Activated naive CD4-positive, alpha-beta T cell treated with anti-CD3 and anti-CD28 coated beads for 36 hours (primary cell): ENCODE data around the gene OCIAD2. TPM values are rescaled to one million over a fixed set of nuclear protein-coding genes. Genes with fewer than 3 reads are reported as not detected.
A peak's percentile ranks its signal among the peaks of the same experiment; 100 is the strongest.
"Not testable (repeated sequence)": the region's sequence is repeated elsewhere in the genome, so short reads cannot be mapped to it uniquely, and the experiment has no call there.

Experiments used
- CTCF ChIA-PET: fragments of 350-600 bp; sonication (Branson Sonifier 250); formaldehyde crosslinking; loops from one replicate; lab custom pipeline; 2021; ENCODE audit warnings: antibody characterized with exemption; lab: Charles Lee
- DNase-seq: peaks from one replicate; pipeline ENCODE4 v3.0.0-alpha.2; 2020
- H3K27ac Mint-ChIP-seq: one replicate; pipeline ENCODE4 v1.8.0; 2021; ENCODE audit warnings: mild to moderate bottlenecking, mixed read lengths
- H3K27me3 Mint-ChIP-seq: one replicate; pipeline ENCODE4 v1.8.0; 2021; ENCODE audit warnings: low read depth, mixed read lengths
- H3K36me3 Mint-ChIP-seq: one replicate; pipeline ENCODE4 v1.8.0; 2021; ENCODE audit warnings: low read depth, mixed read lengths
- H3K4me1 Mint-ChIP-seq: one replicate; pipeline ENCODE4 v1.8.0; 2021; ENCODE audit warnings: low read depth, mixed read lengths
- H3K4me3 Mint-ChIP-seq: one replicate; pipeline ENCODE4 v1.8.0; 2021; ENCODE audit warnings: mild to moderate bottlenecking, moderate library complexity, mixed read lengths
- H3K9me3 Mint-ChIP-seq: one replicate; pipeline ENCODE4 v1.8.0; 2021; ENCODE audit warnings: mixed read lengths
- intact Hi-C: fragments of 100-400 bp; cut with micrococcal nuclease; formaldehyde crosslinking; loops from one replicate; pipeline ENCODE4 v1.15.1; 2023
- total RNA-seq, 2 experiments: library from RNA; stranded (reverse); gene quantifications; one replicate each; pipeline ENCODE4 v1.2.3, GENCODE V29; 2021

Gene OCIAD2
- total RNA-seq, 2 experiments from 2014 or later, result 59.7 to 76.9 TPM

DNA sequence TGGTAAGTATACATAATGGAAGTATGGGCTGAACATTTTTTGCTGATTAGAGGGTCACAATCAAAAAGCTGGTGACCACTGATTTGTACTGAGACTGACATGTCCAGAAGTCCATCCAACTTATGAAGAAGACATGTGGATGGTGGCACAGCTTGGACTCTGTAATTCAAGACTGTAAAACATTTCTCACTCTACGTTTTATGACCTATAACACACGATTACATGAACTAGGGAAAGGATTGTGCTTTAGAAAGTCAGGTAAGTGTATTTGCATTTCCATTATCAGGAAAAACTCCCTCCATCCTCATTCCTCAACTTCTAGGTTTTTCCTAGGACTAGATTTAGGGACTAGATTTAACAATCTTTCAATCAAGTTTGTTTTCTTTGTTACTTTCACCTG lies 30.5 kb upstream of the OCIAD2 start:
- Mint-ChIP-seq H3K4me1 (no peaks in the 10 kb centered on the region), H3K4me3 (no peak overlapping the region), H3K9me3 (peaks cover 4% of the 10 kb centered on the region), H3K27me3 (no peaks in the 10 kb centered on the region), H3K27ac (no peak overlapping the region), H3K36me3 (no peaks in the 10 kb centered on the region)
- CTCF ChIA-PET, result interaction anchor here (0.6 kb wide), 1 partner anchor 457 kb away, joined by 3 read pairs; no protein-coding TSS in a partner anchor
- DNase-seq, result no peak
- intact Hi-C loops, result loop anchor here (10.0 kb wide), 1 partner anchor 48 kb away; the partner anchor contains the start of gene CWH43

DNA sequence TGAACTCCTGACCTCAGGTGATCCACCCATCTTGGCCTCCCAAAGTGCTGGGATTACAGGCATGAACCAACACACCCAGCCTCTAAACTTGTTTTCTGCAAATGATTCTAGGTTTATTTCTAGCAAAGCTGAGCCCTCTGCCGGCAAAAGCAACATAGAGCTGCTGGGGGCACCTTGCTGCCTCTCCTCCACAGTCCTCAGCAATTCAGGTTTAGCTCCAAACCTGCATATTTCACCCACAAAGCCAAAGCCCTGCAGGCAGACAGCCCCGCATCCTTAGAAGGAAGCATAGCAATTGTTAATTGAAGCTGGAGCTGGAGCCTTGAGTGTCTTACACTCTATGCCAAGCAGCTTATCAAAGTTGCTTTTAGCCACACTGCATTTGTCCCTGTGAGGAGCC lies 24.9 kb upstream of the OCIAD2 start:
- Mint-ChIP-seq H3K9me3 (no peaks in the 10 kb centered on the region), H3K4me1 (no peaks in the 10 kb centered on the region), H3K27ac (no peak overlapping the region), H3K36me3 (no peaks in the 10 kb centered on the region), H3K27me3 (no peaks in the 10 kb centered on the region), H3K4me3 (no peak overlapping the region)
- intact Hi-C loops, result loop anchor here (10.0 kb wide), 1 partner anchor 53 kb away; the partner anchor contains the start of gene CWH43
- CTCF ChIA-PET, result interaction anchor here (0.6 to 1.1 kb wide), 3 partner anchors 10 to 451 kb away, joined by 3 to 4 read pairs (median 3); no protein-coding TSS in a partner anchor
- DNase-seq, result no peak

DNA sequence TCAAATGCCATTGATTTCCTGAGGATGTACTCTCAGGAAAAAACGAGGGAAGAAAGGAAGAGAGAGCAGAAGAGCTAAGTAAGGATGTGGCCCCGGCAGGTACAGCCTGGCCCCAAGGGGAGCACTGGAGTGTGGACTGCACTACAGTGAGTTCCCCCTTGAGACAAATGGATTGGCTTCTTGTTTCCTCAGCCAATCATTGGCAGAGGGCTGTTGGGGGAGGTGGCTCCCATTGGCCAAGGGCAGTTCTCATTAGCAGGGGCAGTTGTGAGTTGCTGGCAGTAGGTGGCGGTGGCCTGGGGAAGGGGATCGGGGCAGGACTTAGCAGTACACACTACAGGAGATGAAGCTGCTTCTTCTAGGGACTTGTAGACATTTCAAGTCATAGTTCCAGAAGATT lies 24.1 kb upstream of the OCIAD2 start:
- intact Hi-C loops, result loop anchor here (10.0 kb wide), 1 partner anchor 54 kb away; the partner anchor contains the start of gene CWH43
- H3K27me3 Mint-ChIP-seq, result no peaks in the 10 kb centered on the region
- DNase-seq, result no peak
- CTCF ChIA-PET, result interaction anchor here (1.1 kb wide), 1 partner anchor 10 kb away, joined by 3 read pairs; no protein-coding TSS in a partner anchor
- H3K36me3 Mint-ChIP-seq, result no peaks in the 10 kb centered on the region
- H3K27ac Mint-ChIP-seq, result no peak overlapping the region
- H3K4me3 Mint-ChIP-seq, result no peak overlapping the region
- no peaks in the 10 kb centered on the region for H3K4me1 Mint-ChIP-seq
- peaks cover 2% of the 10 kb centered on the region for H3K9me3 Mint-ChIP-seq

DNA sequence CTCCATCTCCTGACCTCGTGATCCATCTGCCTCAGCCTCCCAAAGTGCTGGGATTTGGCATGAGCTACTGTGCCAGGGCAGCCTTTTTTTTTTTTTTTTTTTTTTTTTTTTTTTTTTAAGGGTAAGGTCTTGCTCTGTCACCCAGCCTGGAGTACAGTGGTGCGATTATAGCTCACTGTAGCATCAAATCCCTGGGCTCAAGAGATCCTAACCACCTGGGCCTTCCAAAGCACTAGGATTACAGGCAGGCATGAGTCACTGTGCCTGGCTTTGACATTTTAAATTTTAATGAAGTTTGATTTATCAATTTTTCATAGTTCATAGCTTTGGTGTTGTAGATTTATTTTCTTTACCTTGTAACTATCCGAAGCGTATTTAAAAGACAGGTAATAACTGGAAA lies 17.8 kb upstream of the OCIAD2 start:
- intact Hi-C loops, result no loop called here
- DNase-seq, result no peak
- Mint-ChIP-seq H3K4me3 (no peak overlapping the region), H3K27me3 (no peaks in the 10 kb centered on the region), H3K36me3 (peaks cover 3% of the 10 kb centered on the region), H3K27ac (no peak overlapping the region), H3K9me3 (peaks cover 8% of the 10 kb centered on the region), H3K4me1 (peaks cover 2% of the 10 kb centered on the region)
- CTCF ChIA-PET, result interaction anchor here (0.5 to 1.0 kb wide), 3 partner anchors 12 to 816 kb away, joined by 3 read pairs; no protein-coding TSS in a partner anchor

DNA sequence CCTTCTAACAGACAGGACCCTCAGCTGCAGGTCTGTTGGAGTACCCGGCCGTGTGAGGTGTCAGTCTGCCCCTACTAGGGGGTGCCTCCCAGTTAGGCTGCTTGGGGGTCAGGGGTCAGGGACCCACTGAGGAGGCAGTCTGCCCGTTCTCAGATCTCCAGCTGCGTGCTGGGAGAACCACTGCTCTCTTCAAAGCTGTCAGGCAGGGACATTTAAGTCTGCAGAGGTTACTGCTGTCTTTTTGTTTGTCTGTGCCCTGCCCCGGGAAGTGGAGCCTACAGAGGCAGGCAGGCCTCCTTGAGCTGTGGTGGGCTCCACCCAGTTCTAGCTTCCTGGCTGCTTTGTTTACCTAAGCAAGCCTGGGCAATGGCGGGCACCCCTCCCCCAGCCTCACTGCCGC lies 16.5 kb upstream of the OCIAD2 start:
- DNase-seq, H3K4me1 Mint-ChIP-seq, intact Hi-C loops, H3K27ac Mint-ChIP-seq, H3K27me3 Mint-ChIP-seq, H3K9me3 Mint-ChIP-seq, H3K36me3 Mint-ChIP-seq, H3K4me3 Mint-ChIP-seq, CTCF ChIA-PET: not testable (repeated sequence)

DNA sequence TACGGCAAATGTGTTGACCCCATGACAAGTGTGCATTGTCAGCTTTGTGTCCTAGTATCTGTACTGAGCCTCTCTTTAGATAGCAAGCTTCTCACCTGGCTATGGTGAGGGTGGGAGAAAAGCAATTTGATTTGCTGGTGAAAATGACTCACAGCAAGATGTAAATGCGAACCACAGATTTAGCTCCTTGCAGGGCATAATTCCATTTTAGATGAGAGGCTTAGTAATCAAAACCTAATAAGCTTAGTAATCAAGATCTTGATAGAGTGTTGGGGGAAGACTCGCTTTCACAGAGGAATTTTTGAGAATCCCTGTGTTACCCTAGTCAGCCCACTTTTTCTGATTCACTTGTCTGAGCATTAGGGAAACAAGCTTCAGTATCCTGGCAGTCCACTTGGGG lies 7.7 kb upstream of the OCIAD2 start:
- Mint-ChIP-seq H3K27me3 (no peaks in the 10 kb centered on the region), H3K36me3 (no peaks in the 10 kb centered on the region), H3K9me3 (no peaks in the 10 kb centered on the region), H3K4me1 (peaks cover 8% of the 10 kb centered on the region), H3K27ac (no peak overlapping the region), H3K4me3 (no peak overlapping the region)
- CTCF ChIA-PET, result interaction anchor here (0.9 kb wide), 1 partner anchor 15 kb away, joined by 3 read pairs; no protein-coding TSS in a partner anchor
- no peak for DNase-seq
- intact Hi-C loops, result no loop called here

DNA sequence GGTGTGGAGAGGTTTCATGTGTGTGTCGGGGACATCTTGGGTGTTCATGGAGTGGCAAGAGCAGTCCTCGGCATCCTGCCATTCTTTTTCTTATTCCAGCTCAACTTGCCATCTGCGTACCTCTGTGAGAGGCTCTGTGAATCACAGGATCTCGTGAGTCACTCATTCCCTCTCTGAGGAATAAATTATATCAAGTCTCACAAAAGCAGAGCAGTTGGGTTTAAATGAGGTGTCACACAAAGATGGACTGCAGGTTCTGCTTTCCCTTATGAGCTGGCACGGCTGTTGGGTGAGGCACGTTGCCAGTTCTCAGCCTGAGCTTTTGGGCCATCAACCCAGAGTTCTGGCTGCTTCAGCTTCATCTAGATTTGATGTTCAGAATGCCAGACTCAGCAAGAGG lies 6.8 kb upstream of the OCIAD2 start:
- no peak for DNase-seq
- Mint-ChIP-seq H3K27me3 (no peaks in the 10 kb centered on the region), H3K27ac (no peak overlapping the region), H3K4me1 (peaks cover 13% of the 10 kb centered on the region), H3K36me3 (no peaks in the 10 kb centered on the region), H3K9me3 (no peaks in the 10 kb centered on the region), H3K4me3 (no peak overlapping the region)
- CTCF ChIA-PET, result interaction anchor here (1.5 to 3.8 kb wide), 2 partner anchors 31 to 49 kb away, joined by 4 to 15 read pairs; no protein-coding TSS in a partner anchor
- intact Hi-C loops, result no loop called here

DNA sequence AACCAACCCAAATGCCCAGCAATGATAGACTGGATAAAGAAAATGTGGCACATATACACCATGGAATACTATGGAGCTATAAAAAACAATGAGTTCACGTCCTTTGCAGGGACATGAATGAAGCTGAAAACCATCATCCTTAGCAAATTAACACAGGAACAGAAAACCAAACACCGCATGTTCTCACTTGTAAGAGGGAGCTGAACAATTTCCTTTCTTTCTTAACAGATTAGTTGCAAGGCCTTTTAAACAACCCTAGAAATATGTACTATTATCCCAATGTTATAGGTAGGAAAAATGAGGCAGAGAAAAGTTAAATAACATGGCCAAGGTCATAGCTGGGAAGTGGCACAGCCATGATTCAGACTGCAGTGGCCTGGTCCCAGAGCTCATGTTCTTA lies 5.8 kb upstream of the OCIAD2 start:
- CTCF ChIA-PET, result interaction anchor here (0.6 to 3.8 kb wide), 4 partner anchors 12 to 173 kb away, joined by 3 to 15 read pairs (median 4); no protein-coding TSS in a partner anchor
- Mint-ChIP-seq H3K27ac (no peak overlapping the region), H3K9me3 (no peaks in the 10 kb centered on the region), H3K4me1 (peaks cover 17% of the 10 kb centered on the region), H3K36me3 (no peaks in the 10 kb centered on the region), H3K27me3 (no peaks in the 10 kb centered on the region), H3K4me3 (no peak overlapping the region)
- no peak for DNase-seq
- intact Hi-C loops, result no loop called here

DNA sequence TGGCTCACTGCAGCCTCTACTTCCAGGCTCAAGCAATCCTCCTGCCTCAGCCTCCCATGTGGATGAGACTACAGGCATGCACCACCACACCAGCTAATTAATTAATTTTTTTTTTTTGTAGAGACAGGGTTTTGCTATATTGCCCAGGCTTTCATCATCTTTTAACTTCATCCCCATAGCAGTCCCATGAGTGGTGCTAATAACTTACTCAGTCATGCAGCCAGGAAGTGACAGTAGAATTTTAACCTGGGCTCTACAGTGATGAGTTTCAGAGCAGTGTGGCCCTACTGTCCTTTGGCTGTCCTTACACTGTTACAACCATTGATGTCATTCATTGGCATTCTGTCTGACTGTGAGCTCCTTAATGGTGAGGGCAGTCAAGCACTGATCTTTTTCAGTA lies 3.9 kb upstream of the OCIAD2 start:
- intact Hi-C loops, result no loop called here
- H3K9me3 Mint-ChIP-seq, result no peaks in the 10 kb centered on the region
- DNase-seq, result no peak
- CTCF ChIA-PET, result interaction anchor here (0.8 to 3.8 kb wide), 3 partner anchors 34 to 332 kb away, joined by 3 to 15 read pairs (median 3); no protein-coding TSS in a partner anchor
- H3K27me3 Mint-ChIP-seq, result no peaks in the 10 kb centered on the region
- H3K4me3 Mint-ChIP-seq, result no peak overlapping the region
- H3K27ac Mint-ChIP-seq, result no peak overlapping the region
- H3K36me3 Mint-ChIP-seq, result no peaks in the 10 kb centered on the region
- H3K4me1 Mint-ChIP-seq, result peaks cover 31% of the 10 kb centered on the region

DNA sequence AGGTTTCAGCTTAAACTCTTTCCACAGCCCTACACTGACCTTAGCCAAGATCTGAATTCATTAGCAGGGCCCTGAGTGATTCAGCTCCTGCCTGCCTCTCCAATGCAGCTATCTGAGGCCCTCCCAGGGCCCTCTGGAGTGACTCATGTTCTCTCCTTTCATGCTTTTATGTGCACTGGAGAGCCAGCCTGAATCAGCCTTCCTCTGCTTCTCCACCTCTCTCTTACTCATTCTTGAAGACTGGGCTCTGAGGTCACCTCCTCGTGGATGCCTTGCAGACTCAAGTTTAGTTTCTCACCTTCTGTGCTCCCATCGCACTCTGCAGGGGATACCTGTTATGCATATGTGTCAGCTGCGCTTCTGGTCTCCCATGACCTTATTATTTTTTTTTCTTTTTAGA lies 3.1 kb upstream of the OCIAD2 start:
- peaks cover 39% of the 10 kb centered on the region for H3K4me1 Mint-ChIP-seq
- H3K27me3 Mint-ChIP-seq, result no peaks in the 10 kb centered on the region
- intact Hi-C loops, result loop anchor here (1.0 to 10.0 kb wide), 15 partner anchors 10 to 865 kb away; partner anchors contain the start of genes FRYL, SLAIN2 and TEC
- no peak overlapping the region for H3K27ac Mint-ChIP-seq
- peak; percentile 87 for DNase-seq
- H3K4me3 Mint-ChIP-seq, result no peak overlapping the region
- CTCF ChIA-PET, result interaction anchor here (0.6 to 1.7 kb wide), 6 partner anchors 11 to 331 kb away, joined by 3 to 4 read pairs (median 3); no protein-coding TSS in a partner anchor
- peaks cover under 1% of the 10 kb centered on the region for H3K36me3 Mint-ChIP-seq
- no peaks in the 10 kb centered on the region for H3K9me3 Mint-ChIP-seq

DNA sequence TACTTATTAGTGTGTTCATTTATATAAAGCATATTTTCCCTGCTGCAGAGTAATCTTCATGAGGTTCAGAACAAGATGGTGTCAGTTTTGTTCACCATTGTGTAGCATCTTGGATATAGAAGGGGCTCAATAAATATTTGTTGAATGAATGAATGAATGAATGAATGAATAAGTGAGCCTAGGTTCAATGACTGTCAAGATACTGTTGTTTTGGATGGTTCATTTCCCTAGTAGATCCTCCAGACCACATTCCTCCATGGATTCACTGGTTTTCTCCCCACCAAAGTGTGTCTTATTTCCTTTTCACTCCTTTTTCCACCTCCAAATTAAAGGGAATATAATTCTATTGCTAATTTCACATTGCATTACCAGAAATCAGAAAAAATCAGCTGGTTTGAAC lies 2.1 kb upstream of the OCIAD2 start:
- peaks cover 47% of the 10 kb centered on the region for H3K4me1 Mint-ChIP-seq
- no peaks in the 10 kb centered on the region for H3K27me3 Mint-ChIP-seq
- intact Hi-C loops, result loop anchor here (1.0 to 10.0 kb wide), 15 partner anchors 9 to 864 kb away; partner anchors contain the start of genes FRYL, SLAIN2 and TEC
- no peak overlapping the region for H3K4me3 Mint-ChIP-seq
- DNase-seq, result no peak
- peaks cover 4% of the 10 kb centered on the region for H3K36me3 Mint-ChIP-seq
- CTCF ChIA-PET, result interaction anchor here (1.7 kb wide), 1 partner anchor 10 kb away, joined by 4 read pairs; no protein-coding TSS in a partner anchor
- H3K27ac Mint-ChIP-seq, result no peak overlapping the region
- H3K9me3 Mint-ChIP-seq, result no peaks in the 10 kb centered on the region

DNA sequence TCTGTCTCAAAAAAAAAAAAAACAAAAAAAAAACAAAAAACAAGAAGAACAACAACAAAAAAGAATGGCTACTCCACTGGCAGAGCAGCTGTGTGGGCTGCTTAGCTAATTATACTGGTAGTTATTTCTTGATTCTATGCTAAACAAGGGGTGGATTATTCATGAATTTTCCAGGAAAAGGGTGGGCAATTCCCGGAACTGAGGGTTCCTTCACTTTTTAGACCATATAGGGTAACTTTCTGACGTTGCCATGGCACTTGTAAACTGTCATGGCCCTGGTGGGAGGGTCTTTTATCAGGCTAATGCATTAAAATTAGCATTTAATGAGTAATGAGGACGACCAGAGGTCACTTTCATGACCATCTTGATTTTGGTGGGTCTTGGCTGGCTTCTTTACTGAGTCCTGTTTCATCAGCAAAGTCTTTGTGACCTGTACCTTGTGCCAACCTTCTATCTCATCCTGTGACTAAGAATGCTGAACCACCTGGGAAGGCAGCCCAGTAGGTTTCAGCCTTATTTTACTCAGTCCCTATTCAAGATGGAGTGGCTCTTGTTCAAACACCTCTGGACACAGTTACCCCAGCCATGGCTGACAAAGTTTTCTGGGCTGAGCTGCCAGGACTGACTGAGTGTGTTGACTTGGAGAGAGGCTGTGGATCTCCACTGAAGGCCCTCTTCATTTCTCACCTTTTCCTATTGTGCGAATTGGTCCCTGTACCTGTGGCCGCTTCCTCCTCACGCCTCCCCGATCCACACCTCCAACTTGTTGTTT lies 1.3 kb upstream of the OCIAD2 start:
- DNase-seq, result no peak
- Mint-ChIP-seq H3K4me1 (peaks cover 48% of the 10 kb centered on the region), H3K9me3 (no peaks in the 10 kb centered on the region), H3K4me3 (no peak overlapping the region), H3K27ac (no peak overlapping the region), H3K36me3 (peaks cover 6% of the 10 kb centered on the region), H3K27me3 (no peaks in the 10 kb centered on the region)
- intact Hi-C loops, result loop anchor here (2.0 to 10.0 kb wide), 8 partner anchors 55 to 863 kb away; partner anchors contain the start of gene TEC
- CTCF ChIA-PET, result interaction anchor here (0.7 to 2.3 kb wide), 3 partner anchors 9 to 330 kb away, joined by 3 to 6 read pairs (median 3); no protein-coding TSS in a partner anchor
